ENCODE results near the gene ZBTB11.

- TF ChIP-seq CTCF (IDR thresholded peaks at IDR 0.05 in 8 of 11, conservative IDR thresholded peaks at IDR 0.05 in 3 of 11) (no peak), POLR2A (IDR thresholded peaks at IDR 0.05) (no peak), POLR2AphosphoS5 (IDR thresholded peaks at IDR 0.05) (no peak)
Measured at GRCh38 chr3:101619734-101620133, 57.2 kb downstream of the ZBTB11 start.
